Kidney (tissue), 14 donors: ENCODE data around the gene NUP98. TPM values are rescaled to one million over a fixed set of nuclear protein-coding genes. Genes with fewer than 3 reads are reported as not detected.
"Not testable (repeated sequence)": the region's sequence is repeated elsewhere in the genome, so short reads cannot be mapped to it uniquely, and the experiment has no call there.

Experiments used
- DNase-seq, 5 donors: peaks; one replicate each; pipeline ENCODE4 v3.0.0-alpha.2; 2013 to 2020
- FAIRE-seq: peaks from 2 replicates; lab custom pipeline; 2012; peaks lifted over from hg19 to GRCh38; lab: Jason Lieb, UNC
- H3K27ac ChIP-seq, 2 donors: one replicate each; pipeline ENCODE4 v1.7.0; 2013; ENCODE audit warnings: low read depth in 2 of 2, low read length in 2 of 2, inconsistent platforms in 1 of 2
- H3K27me3 ChIP-seq: one replicate; pipeline ENCODE4 v1.7.1; 2013; ENCODE audit warnings: low read length, inconsistent platforms; ENCODE audit not compliant: control insufficient read depth, insufficient read depth
- H3K36me3 ChIP-seq, 3 donors: one replicate each; pipeline versions ENCODE4 v1.7.0 to v1.7.1; 2013; ENCODE audit warnings: low read length in 3 of 3, control low read depth in 1 of 3, inconsistent platforms in 1 of 3; ENCODE audit not compliant: insufficient read depth in 3 of 3, control insufficient read depth in 2 of 3
- H3K4me1 ChIP-seq, 3 donors: one replicate each; pipeline versions ENCODE4 v1.7.0 to v1.7.1; 2013; ENCODE audit warnings: low read length in 3 of 3, inconsistent platforms in 1 of 3, low read depth in 1 of 3; ENCODE audit not compliant: control insufficient read depth in 2 of 3, insufficient read depth in 2 of 3
- H3K4me3 ChIP-seq, 3 donors: one replicate each; pipeline versions ENCODE4 v1.7.0 to v1.8.1; 2013; ENCODE audit warnings: low read length in 3 of 3, control low read depth in 1 of 3, inconsistent platforms in 1 of 3
- H3K9ac ChIP-seq, 3 donors: one replicate each; pipeline versions ENCODE4 v1.7.0 to v1.7.1; 2013; ENCODE audit warnings: low read length in 3 of 3, control low read depth in 1 of 3, inconsistent platforms in 1 of 3
- H3K9me3 ChIP-seq, 3 donors: one replicate each; pipeline versions ENCODE4 v1.7.0 to v1.7.1; 2013; ENCODE audit warnings: low read length in 3 of 3, control low read depth in 1 of 3, inconsistent platforms in 1 of 3; ENCODE audit not compliant: control insufficient read depth in 2 of 3, insufficient read depth in 1 of 3
- intact Hi-C: fragments of 100-400 bp; cut with DNase I; formaldehyde crosslinking; loops from one replicate; pipeline ENCODE4 v1.11.1; 2022
- polyA plus RNA-seq: library from polyadenylated mRNA; stranded (reverse); fragments of 350-450 nt; fragmentation: Illumina TruSeq; extraction: RNeasy Lipid Tissue Mini Kit (QIAGEN cat#74804); gene quantifications from one replicate; pipeline ENCODE4 v1.2.3, GENCODE V29; 2014; ENCODE audit warnings: low read depth, low replicate concordance; ENCODE audit not compliant: insufficient read depth
- total RNA-seq: library from RNA; stranded (reverse); fragmentation: NEBNext Ultra II Directional; extraction: Animal tissue kit (Norgen Biotek cat#: 25700); gene quantifications from one replicate; pipeline ENCODE4 v1.2.1, GENCODE V29; 2021
- TF ChIP-seq, protein P1 (sequence below): IDR thresholded peaks from 3 replicates; pipeline ENCODE4 v1.5.1; 2012; ENCODE audit warnings: mild to moderate bottlenecking, moderate library complexity, borderline replicate concordance; ENCODE audit not compliant: insufficient read depth; ENCODE audit errors: extremely low read depth
- donor health status: control.
- donor health status: control.
- donor health status: control.
- donor health status: control.
- donor health status: control.
- donor health status: DM: yes; HTN: yes; CAD: no.
- donor health status: Normal renal cell carcinoma (clear cell type).

The NUP98 gene
- total and polyA plus RNA-seq, 2 donors from 2014 or later = 23.8 to 67.6 TPM

DNA sequence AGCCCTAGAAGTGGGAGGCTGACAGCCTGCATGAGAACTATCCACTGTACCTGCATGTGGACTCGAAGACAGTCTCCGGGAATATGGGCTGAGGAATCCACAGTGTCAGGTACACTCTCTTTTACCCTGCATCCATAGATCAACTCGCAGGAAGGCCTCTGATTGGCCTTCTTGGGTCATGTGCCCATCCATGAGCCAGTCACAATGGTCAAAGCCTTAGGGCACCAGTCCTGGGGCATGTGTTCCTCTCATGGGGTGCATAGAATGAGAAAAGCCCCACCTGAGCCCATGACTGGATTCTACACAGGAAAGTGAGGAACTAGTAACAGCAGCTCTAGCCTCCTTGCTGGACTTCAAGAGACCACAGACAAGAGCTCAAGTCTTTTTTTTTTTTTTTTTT lies 141.8 kb downstream of the NUP98 start:
- intact Hi-C loops = no loop called here
- no peak for FAIRE-seq
- TF ChIP-seq, protein P1, sequence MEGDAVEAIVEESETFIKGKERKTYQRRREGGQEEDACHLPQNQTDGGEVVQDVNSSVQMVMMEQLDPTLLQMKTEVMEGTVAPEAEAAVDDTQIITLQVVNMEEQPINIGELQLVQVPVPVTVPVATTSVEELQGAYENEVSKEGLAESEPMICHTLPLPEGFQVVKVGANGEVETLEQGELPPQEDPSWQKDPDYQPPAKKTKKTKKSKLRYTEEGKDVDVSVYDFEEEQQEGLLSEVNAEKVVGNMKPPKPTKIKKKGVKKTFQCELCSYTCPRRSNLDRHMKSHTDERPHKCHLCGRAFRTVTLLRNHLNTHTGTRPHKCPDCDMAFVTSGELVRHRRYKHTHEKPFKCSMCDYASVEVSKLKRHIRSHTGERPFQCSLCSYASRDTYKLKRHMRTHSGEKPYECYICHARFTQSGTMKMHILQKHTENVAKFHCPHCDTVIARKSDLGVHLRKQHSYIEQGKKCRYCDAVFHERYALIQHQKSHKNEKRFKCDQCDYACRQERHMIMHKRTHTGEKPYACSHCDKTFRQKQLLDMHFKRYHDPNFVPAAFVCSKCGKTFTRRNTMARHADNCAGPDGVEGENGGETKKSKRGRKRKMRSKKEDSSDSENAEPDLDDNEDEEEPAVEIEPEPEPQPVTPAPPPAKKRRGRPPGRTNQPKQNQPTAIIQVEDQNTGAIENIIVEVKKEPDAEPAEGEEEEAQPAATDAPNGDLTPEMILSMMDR = no peak

DNA sequence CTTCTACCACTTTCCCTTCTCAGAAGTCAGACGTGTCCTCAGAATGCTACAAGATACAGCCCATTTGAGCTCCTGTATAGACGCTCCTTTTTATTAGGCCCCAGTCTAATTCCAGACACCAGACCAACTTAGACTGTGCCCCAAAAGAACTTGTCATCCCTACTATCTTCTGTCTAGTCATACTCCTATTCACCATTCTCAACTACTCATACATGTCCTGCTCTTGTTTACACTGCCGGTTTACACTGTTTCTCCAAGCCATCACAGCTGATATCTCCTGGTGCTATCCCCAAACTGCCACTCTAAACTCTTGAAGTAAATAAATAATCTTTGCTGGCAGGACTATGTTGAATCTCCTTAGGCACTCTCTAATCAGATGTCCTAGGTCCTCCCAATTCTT lies 144.8 kb downstream of the NUP98 start:
- H3K9me3 ChIP-seq, H3K27me3 ChIP-seq, H3K9ac ChIP-seq, FAIRE-seq, intact Hi-C loops, H3K36me3 ChIP-seq, DNase-seq, H3K27ac ChIP-seq, H3K4me1 ChIP-seq, H3K4me3 ChIP-seq: not testable (repeated sequence)

More for the DNA sequence above, 141.8 kb downstream of the NUP98 start:
- no peaks in the 10 kb centered on the region for H3K4me1 ChIP-seq
- no peak overlapping the region for H3K4me3 ChIP-seq
- no peaks in the 10 kb centered on the region for H3K27me3 ChIP-seq
- H3K27ac ChIP-seq = no peak overlapping the region
- no peaks in the 10 kb centered on the region for H3K9me3 ChIP-seq
- H3K9ac ChIP-seq = no peak overlapping the region
- DNase-seq = no peak
- H3K36me3 ChIP-seq = no peaks in the 10 kb centered on the region

DNA sequence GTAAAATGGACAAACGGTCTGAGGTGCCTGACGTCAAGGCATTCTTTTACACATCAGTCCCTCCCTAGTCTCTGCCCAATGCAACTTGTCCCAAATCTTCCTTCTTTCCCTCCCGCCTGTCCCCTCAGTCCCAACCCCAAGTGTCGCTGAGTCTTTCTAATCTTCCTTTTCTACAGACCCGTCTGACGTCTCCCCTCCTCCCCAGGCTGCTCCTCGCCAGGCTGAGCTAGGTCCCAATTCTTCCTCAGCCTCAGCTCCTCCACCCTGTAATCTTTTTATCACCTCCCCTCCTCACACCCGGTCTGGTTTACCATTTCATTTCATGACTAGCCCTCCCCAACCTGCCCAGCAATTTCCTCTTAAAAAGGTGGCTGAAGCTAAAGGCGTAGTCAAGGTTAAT lies 148.0 kb downstream of the NUP98 start:
- H3K4me3 ChIP-seq, intact Hi-C loops, H3K4me1 ChIP-seq, H3K9ac ChIP-seq, H3K9me3 ChIP-seq, H3K27me3 ChIP-seq, FAIRE-seq, H3K36me3 ChIP-seq, DNase-seq, H3K27ac ChIP-seq: not testable (repeated sequence)

DNA sequence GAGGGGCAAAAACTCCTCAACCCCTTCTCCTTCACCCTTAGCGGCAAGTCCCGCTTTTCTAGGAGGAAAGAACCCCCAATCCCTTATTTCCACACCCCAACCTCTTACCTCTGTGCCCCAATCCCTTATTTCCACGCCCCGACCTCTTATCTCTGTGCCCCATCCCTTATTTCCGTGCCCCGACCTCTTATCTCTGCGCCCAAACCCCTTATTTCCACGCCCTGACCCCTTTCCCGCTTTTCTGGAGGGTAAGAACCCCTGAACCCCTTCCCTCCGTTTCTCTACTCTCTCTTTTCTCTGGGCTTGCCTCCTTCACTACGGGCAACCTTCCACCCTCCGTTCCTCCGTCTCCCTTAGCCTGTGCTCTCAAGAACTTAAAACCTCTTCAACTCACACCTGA lies 148.5 kb downstream of the NUP98 start:
- H3K9ac ChIP-seq, intact Hi-C loops, H3K27ac ChIP-seq, H3K4me1 ChIP-seq, FAIRE-seq, DNase-seq, H3K36me3 ChIP-seq, H3K4me3 ChIP-seq, H3K9me3 ChIP-seq, H3K27me3 ChIP-seq: not testable (repeated sequence)

DNA sequence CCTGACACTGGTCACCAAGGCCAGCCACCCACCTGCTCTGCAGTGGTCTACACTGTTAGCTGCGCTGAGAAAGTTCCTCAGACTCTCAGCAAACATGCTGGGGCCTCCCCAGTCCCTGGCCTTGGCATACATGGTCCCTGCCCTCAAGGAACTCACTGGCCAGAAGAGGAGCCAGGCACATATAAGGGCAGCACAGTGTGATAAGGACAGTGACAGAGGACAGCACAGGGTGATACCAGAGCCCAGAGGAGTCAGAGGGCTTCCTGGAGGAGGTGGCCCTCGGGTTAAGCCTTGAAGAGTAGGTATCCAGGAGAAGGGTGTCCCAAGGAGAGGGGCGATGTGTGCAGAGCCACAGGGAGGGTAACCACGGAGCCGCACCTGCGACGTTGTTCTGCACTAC lies 151.8 kb downstream of the NUP98 start:
- peaks cover 0 to 9% (median 6%) of the 10 kb centered on the region in 3 donors for H3K4me1 ChIP-seq
- TF ChIP-seq, protein P1 = no peak
- intact Hi-C loops = no loop called here
- H3K27ac ChIP-seq = no peak overlapping the region
- H3K4me3 ChIP-seq = no peak overlapping the region
- DNase-seq (no peak), FAIRE-seq (no peak)
- H3K36me3 ChIP-seq = no peaks in the 10 kb centered on the region
- no peaks in the 10 kb centered on the region for H3K9me3 ChIP-seq
- no peaks in the 10 kb centered on the region for H3K27me3 ChIP-seq
- H3K9ac ChIP-seq = no peak overlapping the region
